DMS53 treated with DMSO at 0.1 percent for 48 hours (cell line): ENCODE data around the gene FGF9.
A peak's percentile ranks its signal among the peaks of the same experiment; 100 is the strongest.

ENCODE experiments used
- DNase-seq: peaks from one replicate; lab custom pipeline; 2025; ENCODE audit not compliant: unreplicated experiment; lab: John Stamatoyannopoulos, UW

Gene FGF9

DNA sequence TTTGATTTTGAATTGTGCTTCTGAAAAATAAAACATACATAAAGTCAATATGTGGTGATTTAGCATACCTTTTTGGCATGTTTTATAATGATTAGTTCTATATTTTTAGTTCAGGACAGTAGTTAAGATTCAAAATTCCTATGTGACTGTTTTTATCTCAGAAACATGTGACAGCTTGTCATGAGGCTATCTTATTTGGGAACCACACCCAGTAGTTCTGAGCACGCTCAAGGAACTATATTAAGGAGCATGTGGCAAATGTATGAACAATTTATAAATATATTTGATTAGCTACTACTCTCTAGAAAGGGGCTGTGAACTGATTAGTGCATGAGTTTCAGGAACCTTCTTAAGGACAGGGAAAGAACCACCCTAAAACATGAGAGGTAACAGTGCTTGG is 38.8 kb downstream of the FGF9 start:
- no peak for DNase-seq

DNA sequence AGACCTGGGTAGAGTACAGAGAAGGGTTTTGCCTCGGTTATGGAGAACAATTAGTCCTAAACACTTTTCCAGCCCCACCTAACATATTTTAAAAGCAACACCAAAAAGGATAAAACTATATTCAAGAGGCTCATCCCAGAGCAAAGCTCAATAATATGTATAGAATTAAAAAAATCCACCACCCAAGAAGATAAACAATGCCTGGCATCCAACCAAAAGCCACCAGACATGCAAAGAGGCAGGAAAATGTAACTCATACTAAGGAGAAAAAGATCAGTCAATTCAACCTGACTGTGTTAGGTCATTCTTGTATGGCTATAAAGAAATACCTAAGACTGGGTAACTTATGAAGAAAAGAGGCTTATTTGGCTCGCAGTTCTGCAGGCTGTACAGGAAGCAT is 39.3 kb downstream of the FGF9 start:
- no peak for DNase-seq

DNA sequence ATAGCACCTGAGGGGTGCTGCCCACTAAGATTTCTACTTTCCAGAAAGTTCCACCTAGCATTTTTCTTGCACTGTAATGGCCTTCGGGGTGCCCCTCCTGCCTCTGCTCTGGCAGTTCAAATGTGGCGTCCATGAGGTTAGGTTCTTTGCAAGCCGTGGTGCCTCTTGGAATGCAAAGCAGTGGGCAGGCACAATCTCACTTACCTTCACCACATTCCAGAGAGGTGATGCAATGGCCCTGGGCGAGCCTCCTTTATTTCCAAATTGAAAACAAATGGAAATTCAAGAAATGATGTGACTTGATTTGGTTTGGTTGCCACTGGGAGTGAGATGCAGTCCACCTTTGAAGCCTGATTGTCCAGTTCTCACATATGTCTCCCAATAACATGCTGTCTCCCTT is 46.9 kb downstream of the FGF9 start:
- no peak for DNase-seq

DNA sequence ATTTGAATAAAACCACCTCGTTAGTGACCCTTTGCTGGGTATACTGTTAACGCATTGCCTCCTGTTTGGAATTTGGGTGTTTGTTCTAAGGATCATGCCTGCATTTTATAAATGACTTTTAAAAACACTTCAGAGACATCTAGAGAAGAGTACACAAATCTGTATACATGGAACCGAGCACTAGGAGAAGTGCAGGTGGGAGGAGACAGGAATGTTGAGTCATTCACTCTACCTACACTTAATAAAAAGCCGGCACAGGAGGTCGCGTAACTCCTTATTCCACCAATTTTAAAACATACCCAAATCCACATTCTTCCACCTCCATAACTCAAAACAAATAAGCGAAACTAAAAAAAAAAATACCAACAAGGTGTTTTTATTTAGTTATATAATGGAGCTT is 48.6 kb downstream of the FGF9 start:
- DNase-seq: peak; percentile 51

DNA sequence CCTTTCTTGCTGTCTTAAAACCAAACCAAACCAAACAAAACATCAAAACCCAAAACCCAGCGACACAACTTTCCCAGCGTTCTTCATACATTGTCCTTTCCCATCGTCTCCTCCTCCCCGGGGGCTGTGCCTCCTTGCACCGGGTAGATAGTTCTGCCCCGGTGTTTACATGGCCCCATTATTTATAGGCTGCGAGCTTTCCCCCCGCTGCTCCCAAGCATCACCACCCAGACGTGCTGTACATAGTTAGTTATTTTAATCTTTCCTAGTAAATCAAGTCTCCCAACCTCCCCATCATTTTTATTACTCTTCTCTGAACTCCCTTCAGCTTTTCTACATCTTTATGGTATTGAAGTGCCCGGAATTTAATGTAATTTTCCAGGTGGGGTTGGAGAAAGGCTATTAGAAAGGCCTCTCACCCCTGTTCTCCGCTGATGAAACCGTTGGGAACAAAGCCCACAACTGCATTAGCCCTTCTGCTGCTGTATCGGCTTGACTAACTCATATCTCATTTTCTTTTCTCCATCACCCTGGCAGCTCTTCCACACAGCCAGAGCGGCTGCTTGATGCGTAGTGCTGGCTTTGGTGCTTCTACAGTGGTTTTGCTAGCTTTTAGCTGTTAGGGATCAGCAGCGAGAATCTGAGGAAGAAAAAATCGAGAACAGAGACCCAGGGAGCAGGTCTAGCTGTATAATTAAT is 53.1 kb downstream of the FGF9 start:
- no peak for DNase-seq

DNA sequence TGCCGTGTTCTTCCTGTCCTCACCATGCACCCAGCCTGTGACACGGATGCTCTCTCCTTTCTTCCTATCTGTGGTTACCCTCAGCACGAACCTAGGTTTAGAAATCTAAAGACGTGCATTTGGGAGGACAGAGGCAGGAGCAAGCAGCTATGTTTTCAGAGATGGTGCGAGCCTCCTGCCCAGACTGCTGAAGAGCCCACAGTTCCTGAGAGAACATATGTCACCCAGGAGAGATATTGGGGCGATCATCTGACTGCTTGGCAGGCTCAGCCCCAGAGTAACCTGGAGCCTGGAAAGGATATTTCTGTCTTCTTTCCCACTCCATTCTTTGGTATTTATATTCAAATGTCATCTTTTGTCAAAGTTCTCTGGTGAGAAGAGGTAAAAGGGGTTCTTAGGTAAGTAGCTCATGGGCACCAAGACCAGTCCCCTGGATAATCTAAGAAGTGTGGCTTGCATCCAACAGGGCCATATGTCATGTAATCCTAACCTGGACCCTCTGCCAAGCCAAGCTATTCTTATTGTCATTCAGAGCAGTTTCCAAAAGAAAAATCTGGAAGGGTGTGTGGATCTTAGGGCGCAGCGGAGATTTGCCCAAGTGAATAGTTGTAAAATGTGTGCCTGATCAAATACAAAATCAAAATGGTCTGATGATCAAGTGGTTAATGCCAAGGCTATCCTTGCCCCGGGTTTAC is 59.5 kb downstream of the FGF9 start:
- DNase-seq: no peak

DNA sequence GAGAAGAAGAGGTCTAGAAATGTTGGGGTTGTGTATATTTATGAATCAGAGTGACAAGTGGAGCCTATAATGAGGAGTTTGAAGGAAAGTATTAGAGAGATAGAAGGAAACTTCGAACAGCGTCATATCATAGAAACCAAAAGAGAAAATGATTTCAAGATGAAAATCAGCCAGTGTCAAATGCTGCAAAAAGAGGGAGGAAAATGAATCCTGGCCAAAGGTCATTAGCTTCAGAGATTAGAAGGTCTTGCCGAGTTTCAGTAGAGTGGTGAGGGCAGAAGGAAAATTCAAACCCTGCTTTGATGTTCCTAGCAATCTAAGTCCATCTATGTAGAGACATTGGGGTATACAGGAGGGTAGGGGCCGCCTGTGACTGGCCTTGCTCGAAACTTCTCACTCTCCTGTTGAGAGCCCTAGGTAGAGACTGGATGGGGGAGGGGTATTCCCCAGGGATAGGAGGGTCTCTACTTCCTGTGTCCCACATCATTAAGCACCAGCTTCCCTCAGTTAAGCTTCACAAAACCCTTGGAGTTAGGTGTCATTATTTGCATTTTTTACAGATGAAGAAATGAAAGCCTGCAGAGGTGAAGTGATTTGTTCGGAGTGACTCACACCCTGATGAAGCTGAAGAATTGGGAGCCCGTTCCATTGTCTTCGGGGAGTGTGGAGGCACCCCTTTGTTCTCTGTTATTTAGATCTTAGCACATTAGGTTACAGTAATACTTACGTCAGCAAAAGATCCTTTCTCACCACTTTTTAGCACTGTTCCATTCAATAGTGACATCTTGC is 62.8 kb downstream of the FGF9 start:
- no peak for DNase-seq

DNA sequence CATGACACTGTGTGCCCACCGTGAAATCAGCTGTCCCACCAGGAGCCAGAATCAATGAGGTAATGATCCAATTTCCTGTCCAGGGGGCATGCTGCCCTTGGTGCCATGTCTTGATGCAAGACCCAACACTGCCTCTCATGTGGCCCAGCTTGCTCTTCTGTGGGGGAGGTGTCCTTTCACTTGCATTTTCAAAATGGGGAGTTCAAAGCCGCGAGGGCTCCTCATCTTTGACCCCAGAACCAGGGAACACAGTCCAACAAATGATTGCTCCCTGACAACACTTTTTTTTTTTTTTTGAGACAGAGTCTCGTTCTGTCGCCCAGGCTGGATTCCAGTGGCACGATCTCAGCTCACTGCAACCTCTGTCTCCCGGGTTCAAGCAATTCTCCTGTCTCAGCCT is 64.1 kb downstream of the FGF9 start:
- no peak for DNase-seq

DNA sequence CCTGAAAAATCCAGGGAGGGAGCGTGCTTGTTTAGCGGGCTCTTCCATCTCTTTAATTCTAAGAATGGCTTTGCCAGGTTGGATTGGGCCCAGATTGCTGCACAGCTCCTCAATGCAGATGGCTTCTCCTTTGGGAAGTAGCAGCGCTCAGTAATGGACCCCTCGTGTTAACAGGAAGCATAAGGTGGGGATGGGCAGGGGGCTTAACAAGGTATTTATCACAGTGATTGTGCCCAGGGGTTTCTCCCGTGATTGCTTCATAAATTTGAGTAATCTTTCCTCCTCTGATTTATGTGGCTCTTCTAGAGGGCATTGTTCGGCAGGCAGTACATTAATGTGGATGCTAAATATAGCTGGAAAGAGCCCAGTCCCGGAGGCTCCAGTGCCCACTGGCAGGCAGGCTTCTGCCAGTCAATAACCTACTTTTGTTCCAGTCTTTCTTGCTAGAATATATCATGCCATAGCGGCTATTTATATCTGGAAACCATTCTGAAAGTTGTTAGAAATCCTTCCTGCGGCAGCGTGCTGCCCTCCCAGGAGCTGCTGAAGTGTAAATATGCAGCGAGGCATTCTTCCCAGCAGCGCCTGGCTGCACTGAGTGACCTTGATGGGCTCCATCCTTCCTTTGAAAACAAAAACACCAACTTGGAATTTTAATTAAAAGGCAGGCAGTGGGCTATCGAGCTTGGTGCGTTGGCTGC is 65.0 kb downstream of the FGF9 start:
- DNase-seq: no peak

DNA sequence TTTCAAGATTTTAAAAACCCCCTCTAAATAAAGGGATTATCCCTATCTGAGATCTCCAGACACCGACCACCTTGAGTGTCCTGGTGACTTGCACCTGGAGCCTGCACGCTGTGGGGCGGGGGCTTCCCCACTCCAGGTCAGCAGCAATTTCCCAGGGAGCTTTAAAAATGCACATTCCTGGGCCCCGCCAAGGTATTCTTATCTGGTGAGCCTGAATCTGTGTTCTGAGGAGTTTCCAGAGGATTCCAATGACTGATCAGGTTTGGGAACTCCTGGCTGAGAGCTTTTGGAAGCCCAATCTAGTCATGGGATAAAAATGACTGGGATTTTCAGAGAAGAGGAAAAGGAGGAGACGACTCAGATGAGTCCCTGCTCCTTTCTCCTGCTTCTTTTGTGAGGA is 66.1 kb downstream of the FGF9 start:
- DNase-seq: no peak

DNA sequence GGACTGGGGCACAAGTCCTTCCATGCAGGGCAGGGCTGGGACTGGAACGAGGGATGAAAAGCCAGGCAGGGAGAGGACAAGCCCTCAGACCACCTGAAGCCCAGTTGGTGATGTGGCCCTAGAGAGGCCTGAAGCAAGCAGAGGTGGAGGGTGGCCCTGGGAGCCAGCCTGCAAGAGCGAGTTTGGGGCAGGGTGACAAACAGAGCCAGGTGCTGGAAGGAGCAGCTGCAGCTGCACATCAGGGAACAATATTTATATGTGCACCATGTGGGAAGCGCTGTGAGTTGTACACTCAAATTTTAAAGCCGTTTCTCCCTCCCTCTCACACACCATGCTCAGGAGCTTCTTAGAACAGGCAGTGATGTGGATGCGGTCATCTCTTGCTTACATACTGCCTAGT is 67.8 kb downstream of the FGF9 start:
- DNase-seq: no peak

DNA sequence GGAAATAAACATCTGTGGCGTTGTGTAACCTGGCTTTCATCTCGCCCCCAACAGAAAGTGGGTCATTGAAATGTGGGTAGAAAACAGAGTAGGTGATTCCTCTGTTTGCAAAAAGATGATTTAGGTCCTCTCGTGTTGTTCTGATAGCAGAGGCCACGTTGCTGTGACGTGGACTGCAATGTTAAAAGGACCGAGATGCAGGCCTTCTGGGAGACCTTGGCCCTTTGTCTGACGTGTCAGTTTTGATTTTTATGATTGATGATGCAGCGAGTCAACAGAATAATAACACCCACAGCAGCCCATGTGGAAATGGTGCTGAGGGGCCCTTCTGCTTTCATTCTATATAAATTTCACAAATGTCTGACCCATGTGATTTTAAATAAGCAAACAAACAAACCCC is 68.9 kb downstream of the FGF9 start:
- no peak for DNase-seq

DNA sequence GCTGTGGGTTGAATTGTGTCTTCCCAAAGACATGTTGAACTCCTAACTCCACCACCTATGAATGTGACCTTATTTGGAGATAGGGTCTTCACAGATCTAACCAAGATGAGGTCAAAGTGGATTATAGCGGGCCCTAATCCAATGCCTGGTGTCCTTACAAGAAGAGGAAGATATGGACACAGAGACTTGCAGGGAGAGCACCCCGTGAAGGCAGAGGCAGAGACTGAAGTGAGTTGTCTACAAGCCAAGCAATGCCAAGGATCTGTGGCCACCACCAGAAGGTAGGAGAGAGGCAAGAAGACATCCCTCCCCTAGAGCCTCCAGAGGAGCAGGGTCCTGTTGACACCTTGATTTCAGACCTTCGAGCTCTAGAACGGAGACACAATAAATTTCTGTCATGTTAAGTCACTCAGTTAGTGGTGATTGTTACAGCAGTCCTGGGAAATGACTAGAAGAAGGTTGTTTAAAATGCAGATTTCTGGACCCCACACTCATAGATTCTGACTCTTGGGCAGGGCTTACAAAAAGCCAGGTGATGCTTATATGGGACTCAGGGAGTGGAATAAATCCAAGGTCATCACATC is 70.6 kb downstream of the FGF9 start:
- no peak for DNase-seq

DNA sequence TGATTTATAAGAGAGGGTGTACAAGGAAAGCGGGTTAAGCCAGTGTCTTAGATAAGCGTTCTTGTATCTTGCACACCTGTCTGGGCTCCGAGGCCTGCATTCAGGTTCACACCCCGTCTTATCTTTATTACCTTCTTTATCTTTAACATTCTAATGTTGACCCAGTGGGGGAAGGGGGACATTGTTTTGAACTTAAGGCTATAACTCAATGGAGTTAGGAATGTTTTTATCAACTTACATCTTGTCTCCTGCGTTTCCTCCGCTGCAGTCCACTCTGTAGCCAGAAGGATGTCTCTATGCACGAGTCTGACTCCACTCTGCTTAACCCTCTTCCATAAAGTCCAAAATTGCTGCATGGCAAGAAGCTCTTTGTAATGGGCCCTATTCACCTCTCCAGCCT is 71.2 kb downstream of the FGF9 start:
- DNase-seq: no peak

DNA sequence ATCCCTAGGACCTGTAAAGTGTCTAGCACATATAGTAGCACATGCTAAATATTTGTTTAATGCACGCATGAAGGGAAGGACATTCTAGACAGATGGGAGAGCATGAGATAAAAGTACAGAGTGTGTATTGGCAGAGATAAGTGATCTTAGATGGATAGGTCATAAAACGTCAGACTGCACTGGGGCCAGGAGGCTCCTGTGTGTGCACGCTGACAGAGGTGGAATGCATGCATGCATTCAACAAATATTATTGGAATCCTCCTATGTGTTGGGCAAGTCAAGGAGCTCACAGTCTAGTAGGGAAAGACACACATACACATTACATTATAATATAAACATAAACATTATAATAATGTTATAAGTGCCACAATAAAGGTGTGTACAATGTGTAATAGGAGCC is 73.3 kb downstream of the FGF9 start:
- peak; percentile 49 for DNase-seq

DNA sequence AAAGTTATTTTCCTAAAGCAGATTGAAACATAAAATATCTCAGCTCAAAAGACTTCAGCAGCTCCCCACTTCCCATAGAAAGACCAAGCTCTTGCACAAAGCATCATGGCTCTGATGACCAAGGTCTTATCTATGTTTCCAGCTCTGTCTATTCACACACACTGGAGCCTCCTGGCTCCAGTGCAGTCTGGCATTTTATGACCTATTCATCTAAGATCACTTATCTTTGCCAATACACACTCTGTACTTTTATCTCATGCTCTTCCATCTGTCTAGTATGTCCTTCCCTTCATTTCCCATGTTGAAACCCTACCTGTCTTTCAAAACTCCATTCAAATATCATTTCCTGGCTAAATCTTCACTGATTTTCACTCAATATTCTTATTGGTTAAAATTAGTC is 74.4 kb downstream of the FGF9 start:
- DNase-seq: no peak

DNA sequence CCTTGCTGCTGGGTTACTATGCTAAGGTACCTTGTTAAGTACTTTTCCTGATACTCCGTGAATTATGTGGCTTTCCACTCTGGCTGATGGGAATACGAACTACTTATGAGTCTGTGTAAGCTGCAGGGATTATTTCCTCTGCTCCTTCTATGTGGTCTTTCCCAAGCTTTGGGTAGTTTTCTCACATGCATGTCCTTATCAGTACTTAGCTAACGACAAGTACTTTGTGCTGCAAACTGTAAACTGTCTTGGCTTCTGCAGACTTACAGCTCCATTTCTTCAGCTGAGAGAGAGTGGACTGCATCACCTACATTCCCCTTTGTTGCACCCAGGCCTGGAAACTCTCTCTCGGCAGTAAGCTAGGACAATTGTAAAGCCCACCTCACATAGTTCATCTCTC is 76.6 kb downstream of the FGF9 start:
- no peak for DNase-seq

DNA sequence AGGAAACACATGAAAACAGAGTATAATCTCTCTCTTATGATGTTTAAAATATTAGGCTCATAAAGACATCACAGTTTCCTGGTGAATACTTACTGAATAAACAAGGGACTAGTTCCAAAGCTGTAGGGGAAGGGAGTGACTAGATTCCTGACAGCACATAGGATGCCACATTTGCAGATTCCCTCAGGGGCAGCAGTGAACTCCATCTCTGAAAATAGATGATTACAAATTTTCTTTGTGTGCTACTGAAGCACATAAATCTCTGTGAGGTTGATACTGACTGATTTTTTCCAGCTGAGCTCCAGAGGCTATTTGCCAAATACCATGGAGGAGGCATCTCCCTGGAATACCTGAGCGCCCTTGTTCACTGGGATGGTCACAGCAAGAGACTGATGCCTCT is 77.3 kb downstream of the FGF9 start:
- DNase-seq: no peak

DNA sequence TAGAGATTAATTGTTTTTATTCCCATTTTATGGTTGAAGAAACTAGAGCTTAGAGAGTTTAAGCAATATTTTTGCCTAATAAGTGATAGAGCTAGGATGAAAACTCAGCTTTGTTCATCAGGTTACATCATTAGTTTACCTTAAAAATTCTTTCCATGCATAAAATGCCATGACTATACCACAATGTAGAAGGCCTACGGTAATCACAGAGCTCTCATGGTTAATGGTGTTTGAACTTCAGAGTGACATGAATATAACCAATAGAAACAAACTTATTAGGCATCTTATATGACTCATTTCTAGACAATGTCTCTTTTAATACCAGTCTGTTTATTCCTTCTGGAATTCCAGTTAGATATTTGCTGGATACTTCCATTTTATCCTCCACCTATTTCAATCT is 78.5 kb downstream of the FGF9 start:
- DNase-seq: no peak

DNA sequence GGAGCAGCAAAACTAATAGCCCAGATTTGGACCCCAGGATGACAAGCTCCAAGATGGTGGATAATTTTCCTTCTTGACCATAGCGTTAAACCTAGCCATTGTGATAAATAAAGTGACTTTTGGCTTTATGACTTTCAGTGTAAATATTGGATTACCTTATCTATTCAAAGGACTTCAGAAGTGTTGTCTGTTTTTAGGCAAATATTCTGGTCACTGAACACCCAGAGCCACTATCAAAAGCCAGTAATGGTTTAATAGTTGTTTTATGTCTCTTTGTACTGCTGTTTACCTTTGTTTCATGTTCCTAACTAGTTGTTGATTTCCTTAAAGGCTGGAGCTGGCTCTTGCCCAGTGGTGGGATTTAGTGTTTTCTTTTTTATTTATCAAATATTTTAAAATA is 81.6 kb downstream of the FGF9 start:
- DNase-seq: no peak

DNA sequence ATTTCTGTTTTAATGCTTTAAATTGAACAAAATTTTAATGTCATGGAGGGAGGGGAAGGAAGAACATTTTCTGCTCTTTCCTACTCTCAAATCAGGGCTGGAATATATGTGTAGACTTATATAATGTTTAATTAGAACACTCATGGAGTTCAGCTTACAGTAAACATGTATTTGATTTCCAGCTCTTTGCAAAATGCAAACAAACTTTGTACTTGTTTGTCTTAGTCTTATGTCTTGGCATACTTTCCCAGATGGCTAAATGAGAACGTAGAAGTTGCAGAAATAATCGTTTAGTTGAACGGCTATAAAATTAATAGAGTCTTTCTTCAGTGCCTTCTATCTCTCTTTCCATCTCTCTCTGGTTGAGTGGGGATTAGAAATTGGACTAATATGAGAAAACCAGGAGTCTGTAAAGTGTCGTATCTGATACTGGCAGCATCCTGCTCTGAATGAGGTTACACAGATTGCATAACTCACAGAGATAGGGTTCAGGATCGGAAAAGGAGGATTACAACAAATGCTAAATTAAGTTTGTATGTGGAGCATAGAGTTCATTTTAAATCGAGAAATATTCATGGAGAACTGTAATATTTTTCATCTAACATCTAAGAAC is 82.3 kb downstream of the FGF9 start:
- no peak for DNase-seq
